Panc1 (cell line): Measurements from ENCODE around the gene GLTP.

Source experiments
- CTCF ChIP-seq: fragments of 450-650 bp; IDR thresholded peaks from 2 replicates; pipeline ENCODE4 v1.5.1; 2017; ENCODE audit warnings: mild to moderate bottlenecking
- POLR2AphosphoS5 ChIP-seq: IDR thresholded peaks from 2 replicates; pipeline ENCODE4 v1.6.1; 2012; ENCODE audit warnings: mild to moderate bottlenecking, low read depth, low read length, moderate library complexity
- SIN3A ChIP-seq: IDR thresholded peaks from 2 replicates; pipeline ENCODE4 v1.6.1; 2012; ENCODE audit warnings: low read depth, mild to moderate bottlenecking, low read length, moderate library complexity, borderline replicate concordance; ENCODE audit not compliant: insufficient read depth
- TF ChIP-seq, protein P1 (sequence below), 2 experiments: IDR thresholded peaks; 2 replicates each; pipeline ENCODE4 v1.6.1; 2011 to 2012; ENCODE audit warnings: low read depth in 2 of 2, control low read depth in 1 of 2, low read length in 1 of 2, mild to moderate bottlenecking in 1 of 2, moderate library complexity in 1 of 2; ENCODE audit not compliant: insufficient read depth in 1 of 2

GRCh38 chr12:109813810-109814416 lies 66.4 kb downstream of the GLTP start:
- TF ChIP-seq CTCF (no peak), SIN3A (no peak), POLR2AphosphoS5 (no peak)
- TF ChIP-seq, protein P1, sequence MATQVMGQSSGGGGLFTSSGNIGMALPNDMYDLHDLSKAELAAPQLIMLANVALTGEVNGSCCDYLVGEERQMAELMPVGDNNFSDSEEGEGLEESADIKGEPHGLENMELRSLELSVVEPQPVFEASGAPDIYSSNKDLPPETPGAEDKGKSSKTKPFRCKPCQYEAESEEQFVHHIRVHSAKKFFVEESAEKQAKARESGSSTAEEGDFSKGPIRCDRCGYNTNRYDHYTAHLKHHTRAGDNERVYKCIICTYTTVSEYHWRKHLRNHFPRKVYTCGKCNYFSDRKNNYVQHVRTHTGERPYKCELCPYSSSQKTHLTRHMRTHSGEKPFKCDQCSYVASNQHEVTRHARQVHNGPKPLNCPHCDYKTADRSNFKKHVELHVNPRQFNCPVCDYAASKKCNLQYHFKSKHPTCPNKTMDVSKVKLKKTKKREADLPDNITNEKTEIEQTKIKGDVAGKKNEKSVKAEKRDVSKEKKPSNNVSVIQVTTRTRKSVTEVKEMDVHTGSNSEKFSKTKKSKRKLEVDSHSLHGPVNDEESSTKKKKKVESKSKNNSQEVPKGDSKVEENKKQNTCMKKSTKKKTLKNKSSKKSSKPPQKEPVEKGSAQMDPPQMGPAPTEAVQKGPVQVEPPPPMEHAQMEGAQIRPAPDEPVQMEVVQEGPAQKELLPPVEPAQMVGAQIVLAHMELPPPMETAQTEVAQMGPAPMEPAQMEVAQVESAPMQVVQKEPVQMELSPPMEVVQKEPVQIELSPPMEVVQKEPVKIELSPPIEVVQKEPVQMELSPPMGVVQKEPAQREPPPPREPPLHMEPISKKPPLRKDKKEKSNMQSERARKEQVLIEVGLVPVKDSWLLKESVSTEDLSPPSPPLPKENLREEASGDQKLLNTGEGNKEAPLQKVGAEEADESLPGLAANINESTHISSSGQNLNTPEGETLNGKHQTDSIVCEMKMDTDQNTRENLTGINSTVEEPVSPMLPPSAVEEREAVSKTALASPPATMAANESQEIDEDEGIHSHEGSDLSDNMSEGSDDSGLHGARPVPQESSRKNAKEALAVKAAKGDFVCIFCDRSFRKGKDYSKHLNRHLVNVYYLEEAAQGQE (IDR thresholded peaks at IDR 0.05; ENCODE audit: insufficient read depth in 1 of 2, low read depth in 2 of 2, low read length in 1 of 2), result no peak
